Hippocampal formation (tissue), 2 donors: ENCODE results near the gene ZNF358.

Source experiments
- DNase-seq, 2 donors: peaks; one replicate each; lab custom pipeline; 2025; lab: John Stamatoyannopoulos, UW

ZNF358 gene

GRCh38 chr19:7559102-7559501, 43.2 kb downstream of the ZNF358 start:
- no peak for DNase-seq

- DNase-seq = no peak
Observed at GRCh38 chr19:7560255-7560654, 44.4 kb downstream of the ZNF358 start.

DNA sequence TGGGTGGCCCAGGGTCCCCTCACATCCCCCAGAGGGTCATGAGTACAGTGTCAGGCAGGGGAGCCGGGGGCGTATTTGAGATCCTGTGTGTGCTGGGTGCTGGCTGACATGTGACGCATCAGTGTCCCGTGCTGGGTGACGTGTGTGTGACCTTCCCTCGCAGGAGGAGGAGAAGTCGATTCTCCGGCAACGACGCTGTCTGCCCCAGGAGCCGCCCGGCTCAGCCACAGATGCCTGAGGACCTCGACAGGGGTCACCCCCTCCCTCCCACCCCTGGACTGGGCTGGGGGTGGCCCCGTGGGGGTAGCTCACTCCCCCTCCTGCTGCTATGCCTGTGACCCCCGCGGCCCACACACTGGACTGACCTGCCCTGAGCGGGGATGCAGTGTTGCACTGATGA, 45.4 kb downstream of the ZNF358 start:
- no peak for DNase-seq

DNA sequence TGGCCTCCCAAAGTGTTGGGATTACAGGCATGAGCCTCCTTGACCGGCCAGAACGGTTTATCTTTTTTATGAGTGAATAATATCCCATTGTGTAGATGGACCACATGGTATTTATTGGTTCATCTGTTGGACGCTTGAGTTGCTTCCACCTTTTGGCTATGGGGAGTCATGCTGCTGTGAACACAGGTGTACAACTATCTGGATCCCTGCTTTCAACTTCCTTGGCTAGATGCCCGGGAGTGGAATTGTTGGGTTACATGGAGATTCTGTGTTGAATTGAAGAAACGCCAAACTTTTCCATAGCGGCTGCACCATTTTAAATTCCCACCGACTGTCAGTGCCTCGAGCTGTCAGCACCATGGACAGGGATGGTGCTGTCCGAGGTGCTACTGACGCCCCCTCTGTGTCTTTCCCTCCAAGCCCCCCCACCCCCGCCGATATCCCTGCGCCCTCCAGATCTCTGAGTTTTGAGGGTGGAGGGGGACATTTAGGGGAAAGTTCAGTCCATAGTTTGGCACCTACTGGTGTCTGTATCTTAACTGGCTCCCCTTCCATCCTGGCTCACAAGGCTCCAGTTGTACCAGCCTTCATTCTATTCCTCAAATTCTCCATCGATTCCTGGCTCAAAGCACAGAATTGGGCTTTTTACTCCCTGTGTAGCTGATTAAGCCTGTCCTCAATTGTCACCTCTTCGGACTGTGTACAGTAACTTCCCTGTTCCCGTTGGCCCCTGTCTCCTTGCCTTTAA, 46.9 kb downstream of the ZNF358 start:
- DNase-seq = no peak

- DNase-seq = no peak
Observed at GRCh38 chr19:7564866-7565265, 49.0 kb downstream of the ZNF358 start.

DNA sequence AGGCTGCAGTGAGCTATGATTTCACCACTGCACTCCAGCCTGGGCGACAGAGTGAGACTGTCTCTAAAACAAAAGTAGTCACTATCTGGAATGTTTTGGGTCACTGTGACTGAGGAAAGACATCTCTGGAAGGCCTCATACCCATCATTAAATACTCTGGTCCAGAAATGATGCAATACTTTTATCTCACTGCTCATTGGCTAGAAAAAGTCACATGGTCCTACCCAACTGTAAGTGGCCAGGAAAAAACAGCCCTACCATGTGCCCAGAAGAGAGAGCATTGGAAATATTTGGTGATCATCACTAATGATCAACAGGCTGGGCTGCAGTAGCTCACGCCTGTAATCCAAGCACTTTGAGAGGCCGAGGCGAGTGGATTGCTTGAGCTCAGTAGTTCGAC, 49.4 kb downstream of the ZNF358 start:
- no peak for DNase-seq
